ENCODE data around the gene BAAT.

BAAT gene

GRCh38 chr9:101311191-101311590 is 73.6 kb downstream of the BAAT start:
- H3K27me3 ChIP-seq (ENCODE audit: insufficient read depth, low read depth) = no peaks in the 10 kb centered on the region
- no peak overlapping the region for H3K4me2 ChIP-seq
- no peaks in the 10 kb centered on the region for H3K36me3 ChIP-seq (ENCODE audit: insufficient read depth)
- H3K4me3 ChIP-seq (IDR thresholded peaks at IDR 0.05; ENCODE audit: insufficient read depth, low read depth, low read length) = no peak overlapping the region
- no peaks in the 10 kb centered on the region for H3K4me1 ChIP-seq (ENCODE audit: low read depth, poor library complexity, severe bottlenecking)
- H4K20me1 ChIP-seq (ENCODE audit: insufficient read depth) = no peaks in the 10 kb centered on the region
- no peak overlapping the region for H3K9ac ChIP-seq
- H3K79me2 ChIP-seq (ENCODE audit: insufficient read depth, low read depth) = no peaks in the 10 kb centered on the region
- no peak for TF ChIP-seq CTCF (conservative IDR thresholded peaks at IDR 0.05; ENCODE audit: low read depth, low read length)
- no peak overlapping the region for H3K27ac ChIP-seq
- H2AFZ ChIP-seq (ENCODE audit: low read depth) = no peak overlapping the region

Data from KMS-11 (cell line).